ENCODE results near the gene B4GAT1. TPM values are rescaled to one million over a fixed set of nuclear protein-coding genes. Genes with fewer than 3 reads are reported as not detected.

Gene B4GAT1
- total and polyA plus RNA-seq, 2 of the 13 experiments (the other 11 are each of a cell fraction or from before 2014, with no cell fraction given), result 40.4 to 109 TPM

GRCh38 chr11:66346476-66347424 is 679 bp downstream of the B4GAT1 start:
- H3K27ac ChIP-seq (ENCODE audit: extremely low read length, insufficient read depth, low read length), result peak overlapping the region; percentile 86
- DNase-seq (ENCODE audit: low spot score), result no peak
- peak overlapping the region; percentile 94 for H3K9ac ChIP-seq (ENCODE audit: insufficient read depth, low read depth, low read length)
- H3K9me3 ChIP-seq (ENCODE audit: low read length), result no peaks in the 10 kb centered on the region
- in situ Hi-C loops (cut with HindIII; ENCODE audit: extremely low pct_ligation_motif_present, low pct_unique_long_range_greater_than_20kb), result no loop called here
- H2AFZ ChIP-seq (ENCODE audit: low read length), result no peak overlapping the region
- no TSS peak for BruUV-seq (replicated peaks)
- peaks cover 5% of the 10 kb centered on the region in 2 experiments; a peak in 3 of 5 replicates for H3K36me3 ChIP-seq (replicated peaks in 1 of 2; ENCODE audit: control insufficient read depth in 1 of 2, insufficient read depth in 2 of 2, low read length in 2 of 2)
- H3K4me2 ChIP-seq (ENCODE audit: low read depth, low read length), result peak overlapping the region; percentile 95
- no peak for FAIRE-seq
- ChIA-PET POLR2A (interaction anchor here (1.3 to 2.3 kb wide), 5 partner anchors 10 to 42 kb away, joined by 3 to 27 read pairs (median 6); partner anchors contain the start of genes CD248 and RIN1), CTCF (ENCODE audit: low intra/inter-chr PET ratio, low total read pairs) (no interaction called here)
- peaks cover 49% of the 10 kb centered on the region for H3K79me2 ChIP-seq (ENCODE audit: insufficient read depth, low read length)
- no peaks in the 10 kb centered on the region; a peak in 1 of 5 replicates for H3K27me3 ChIP-seq (ENCODE audit: control insufficient read depth in 1 of 2, insufficient read depth in 2 of 2, low read length in 2 of 2)
- H3K4me3 ChIP-seq (replicated peaks in 1 of 3; ENCODE audit: insufficient read depth in 1 of 3, low read depth in 2 of 3, low read length in 3 of 3), result peak overlapping the region; percentile 80 to 93 (median 90)
- ATAC-seq, result peak; percentile 18
- intact Hi-C loops (cut with micrococcal nuclease; ENCODE audit: unreplicated experiment), result no loop called here
- H3K4me1 ChIP-seq (ENCODE audit: insufficient read depth, low read length), result peaks cover 69% of the 10 kb centered on the region
- H4K20me1 ChIP-seq (ENCODE audit: insufficient read depth, low read length), result no peaks in the 10 kb centered on the region
- 27% methylated on average over 19 of the region's 68 CpGs for WGBS (ENCODE audit: low lambda C conversion rate)
- TF ChIP-seq MAFG (CRISPR knock-in tag; IDR thresholded peaks at IDR 0.05) (peak; percentile 28; the same call in 1 of the 2 replicates), ZBTB38 (CRISPR knock-in tag; IDR thresholded peaks at IDR 0.05) (peak; percentile 90), ZNF292 (CRISPR knock-in tag; IDR thresholded peaks at IDR 0.05; ENCODE audit: borderline replicate concordance, low read depth) (no peak), ZHX1 (CRISPR knock-in tag; IDR thresholded peaks at IDR 0.05; ENCODE audit: low read depth) (no peak), GABPB1 (CRISPR knock-in tag; IDR thresholded peaks at IDR 0.05) (peak; percentile 54; the same call in 1 of the 2 replicates), ZNF484 (CRISPR knock-in tag; IDR thresholded peaks at IDR 0.05; ENCODE audit: borderline replicate concordance, low read depth) (0 out of 2 replicates have a peak, but pooled peaks have one; percentile 50), STAG1 (CRISPR knock-in tag; IDR thresholded peaks at IDR 0.05) (0 out of 2 replicates have a peak, but pooled peaks have one; percentile 2), ATF2 (CRISPR knock-in tag; IDR thresholded peaks at IDR 0.05) (no peak), CENPX (CRISPR knock-in tag; IDR thresholded peaks at IDR 0.05) (no peak), SAFB2 (CRISPR knock-in tag; IDR thresholded peaks at IDR 0.05; ENCODE audit: borderline replicate concordance, low read depth) (no peak), ZNF501 (CRISPR knock-in tag; IDR thresholded peaks at IDR 0.05) (no peak; the same call in 1 of the 2 replicates), ZFYVE20 (CRISPR knock-in tag; IDR thresholded peaks at IDR 0.05; ENCODE audit: borderline replicate concordance, low read depth) (no peak), ZNF616 (CRISPR knock-in tag; IDR thresholded peaks at IDR 0.05; ENCODE audit: low read depth) (peak; percentile 19; the same call in 1 of the 2 replicates), LBX2 (CRISPR knock-in tag; IDR thresholded peaks at IDR 0.05; ENCODE audit: borderline replicate concordance) (no peak), ZBTB2 (CRISPR knock-in tag; IDR thresholded peaks at IDR 0.05; ENCODE audit: low read depth) (peak; percentile 49; the same call in 1 of the 2 replicates), ISL2 (CRISPR knock-in tag; IDR thresholded peaks at IDR 0.05) (peak; percentile 57; the same call in 1 of the 2 replicates)
